Activated CD4-positive, alpha-beta memory T cell treated with anti-CD3 and anti-CD28 coated beads, Interleukin-2, amount 10 ng/mL, durations not matched to agents 7 days and 5 days (primary cell): ENCODE results near the gene AHRR. TPM values are rescaled to one million over a fixed set of nuclear protein-coding genes. Genes with fewer than 3 reads are reported as not detected.

ENCODE experiments used
- CTCF ChIA-PET: fragments of 350-600 bp; sonication (Branson Sonifier 250); formaldehyde crosslinking; loops from one replicate; lab custom pipeline; 2021; ENCODE audit warnings: antibody characterized with exemption, inconsistent platforms; lab: Charles Lee
- POLR2A ChIA-PET: fragments of 350-600 bp; sonication (Branson Sonifier 250); formaldehyde crosslinking; loops from one replicate; lab custom pipeline; 2021; ENCODE audit warnings: antibody characterized with exemption; lab: Charles Lee
- DNase-seq: peaks from one replicate; pipeline ENCODE4 v3.0.0-alpha.2; 2020
- H3K27ac Mint-ChIP-seq: one replicate; pipeline ENCODE4 v1.8.0; 2021; ENCODE audit warnings: mild to moderate bottlenecking, mixed read lengths
- H3K27me3 Mint-ChIP-seq: one replicate; pipeline ENCODE4 v1.8.0; 2021; ENCODE audit warnings: mixed read lengths
- H3K36me3 Mint-ChIP-seq: one replicate; pipeline ENCODE4 v1.8.0; 2021; ENCODE audit warnings: low read depth, mixed read lengths
- H3K4me1 Mint-ChIP-seq: one replicate; pipeline ENCODE4 v1.8.0; 2021; ENCODE audit warnings: mixed read lengths
- H3K4me3 Mint-ChIP-seq: one replicate; pipeline ENCODE4 v1.8.0; 2021; ENCODE audit warnings: mild to moderate bottlenecking, mixed read lengths
- H3K9me3 Mint-ChIP-seq: one replicate; pipeline ENCODE4 v1.8.0; 2021; ENCODE audit warnings: mixed read lengths
- total RNA-seq, 2 experiments: library from RNA; stranded (reverse); gene quantifications; one replicate each; pipeline ENCODE4 v1.2.3, GENCODE V29; 2021

AHRR gene
- total RNA-seq, 2 experiments from 2014 or later, result 23.6 to 24.6 TPM

- peak overlapping the region; percentile 29 for H3K27ac Mint-ChIP-seq
- peak overlapping the region; percentile 97 for H3K4me3 Mint-ChIP-seq
- POLR2A ChIA-PET, result interaction anchor here (0.8 to 1.0 kb wide), 3 partner anchors 11 to 121 kb away, joined by 3 to 6 read pairs (median 4); partner anchors contain the start of gene AHRR
- no peak for DNase-seq
- H3K9me3 Mint-ChIP-seq, result no peaks in the 10 kb centered on the region
- CTCF ChIA-PET, result interaction anchor here (0.9 kb wide), 1 partner anchor 10 kb away, joined by 3 read pairs; no protein-coding TSS in a partner anchor
- H3K27me3 Mint-ChIP-seq, result no peaks in the 10 kb centered on the region
- peaks cover 32% of the 10 kb centered on the region for H3K4me1 Mint-ChIP-seq
- peaks cover 19% of the 10 kb centered on the region for H3K36me3 Mint-ChIP-seq
Observed at GRCh38 chr5:441996-442334, 120.5 kb downstream of the AHRR start.

- CTCF ChIA-PET, result interaction anchor here (0.9 kb wide), 1 partner anchor 11 kb away, joined by 3 read pairs; no protein-coding TSS in a partner anchor
- peaks cover 25% of the 10 kb centered on the region for H3K36me3 Mint-ChIP-seq
Observed at GRCh38 chr5:442335-443238, 121.1 kb downstream of the AHRR start, which contains the start of gene EXOC3. EXOC3 (plus strand) TSS chr5:443176; CDS start chr5:446206, 3,030 bp downstream.

GRCh38 chr5:443239-444151, 122.0 kb downstream of the AHRR start:
- Mint-ChIP-seq H3K27ac (peak overlapping the region; percentile 71), H3K4me1 (peaks cover 33% of the 10 kb centered on the region), H3K9me3 (no peaks in the 10 kb centered on the region), H3K36me3 (peaks cover 33% of the 10 kb centered on the region), H3K4me3 (peak overlapping the region; percentile 97), H3K27me3 (no peaks in the 10 kb centered on the region)
- ChIA-PET POLR2A (interaction anchor here (1.0 to 1.4 kb wide), 6 partner anchors 22 to 101 kb away, joined by 3 to 5 read pairs (median 3); no protein-coding TSS in a partner anchor), CTCF (no interaction called here)
- peak; percentile 38 for DNase-seq

More at GRCh38 chr5:442335-443238, 121.1 kb downstream of the AHRR start, which contains the start of gene EXOC3:
- POLR2A ChIA-PET, result interaction anchor here (0.6 to 1.4 kb wide), 8 partner anchors 23 to 121 kb away, joined by 3 to 6 read pairs (median 3); partner anchors contain the start of gene AHRR
- Mint-ChIP-seq H3K4me1 (peaks cover 33% of the 10 kb centered on the region), H3K4me3 (peak within 1 kb of the TSS; percentile 97), H3K9me3 (no peaks in the 10 kb centered on the region), H3K27me3 (no peaks in the 10 kb centered on the region), H3K27ac (peak within 1 kb of the TSS; percentile 89)
- peak; percentile 80 for DNase-seq

GRCh38 chr5:444226-444625, 122.7 kb downstream of the AHRR start:
- no peak for DNase-seq
- Mint-ChIP-seq H3K27me3 (no peaks in the 10 kb centered on the region), H3K9me3 (no peaks in the 10 kb centered on the region), H3K36me3 (peaks cover 40% of the 10 kb centered on the region), H3K4me3 (peak overlapping the region; percentile 97), H3K27ac (peak overlapping the region; percentile 71), H3K4me1 (peaks cover 33% of the 10 kb centered on the region)
- ChIA-PET CTCF (interaction anchor here (3.5 kb wide), 1 partner anchor 29 kb away, joined by 11 read pairs; no protein-coding TSS in a partner anchor), POLR2A (interaction anchor here (1.4 kb wide), 1 partner anchor 22 kb away, joined by 3 read pairs; no protein-coding TSS in a partner anchor)

GRCh38 chr5:445591-445990, 124.1 kb downstream of the AHRR start:
- CTCF ChIA-PET, result interaction anchor here (1.0 to 3.5 kb wide), 7 partner anchors 10 to 257 kb away, joined by 3 to 11 read pairs (median 6); partner anchors contain the start of gene PDCD6
- POLR2A ChIA-PET, result interaction anchor here (1.5 to 2.4 kb wide), 2 partner anchors 18 to 27 kb away, joined by 4 to 6 read pairs; no protein-coding TSS in a partner anchor
- H3K36me3 Mint-ChIP-seq, result peaks cover 54% of the 10 kb centered on the region
- H3K27me3 Mint-ChIP-seq, result no peaks in the 10 kb centered on the region
- H3K4me3 Mint-ChIP-seq, result no peak overlapping the region
- H3K27ac Mint-ChIP-seq, result no peak overlapping the region
- H3K4me1 Mint-ChIP-seq, result peaks cover 33% of the 10 kb centered on the region
- no peaks in the 10 kb centered on the region for H3K9me3 Mint-ChIP-seq
- no peak for DNase-seq

GRCh38 chr5:446066-446882, 124.8 kb downstream of the AHRR start:
- CTCF ChIA-PET, result interaction anchor here (0.6 to 3.5 kb wide), 24 partner anchors 8 to 258 kb away, joined by 3 to 14 read pairs (median 4); partner anchors contain the start of gene PDCD6
- H3K27ac Mint-ChIP-seq, result no peak overlapping the region
- POLR2A ChIA-PET, result interaction anchor here (0.7 to 2.4 kb wide), 6 partner anchors 11 to 166 kb away, joined by 3 to 6 read pairs (median 3); partner anchors contain the start of gene CEP72
- DNase-seq, result no peak
- peaks cover 60% of the 10 kb centered on the region for H3K36me3 Mint-ChIP-seq
- H3K9me3 Mint-ChIP-seq, result no peaks in the 10 kb centered on the region
- H3K4me1 Mint-ChIP-seq, result peaks cover 33% of the 10 kb centered on the region
- H3K4me3 Mint-ChIP-seq, result no peak overlapping the region
- H3K27me3 Mint-ChIP-seq, result no peaks in the 10 kb centered on the region

GRCh38 chr5:446883-447263, 125.4 kb downstream of the AHRR start:
- H3K27ac Mint-ChIP-seq, result no peak overlapping the region
- H3K27me3 Mint-ChIP-seq, result no peaks in the 10 kb centered on the region
- H3K9me3 Mint-ChIP-seq, result peaks cover 5% of the 10 kb centered on the region
- peaks cover 66% of the 10 kb centered on the region for H3K36me3 Mint-ChIP-seq
- CTCF ChIA-PET, result interaction anchor here (0.8 to 3.5 kb wide), 21 partner anchors 9 to 258 kb away, joined by 3 to 14 read pairs (median 4); no protein-coding TSS in a partner anchor
- H3K4me1 Mint-ChIP-seq, result peaks cover 30% of the 10 kb centered on the region
- no peak for DNase-seq
- no peak overlapping the region for H3K4me3 Mint-ChIP-seq
- POLR2A ChIA-PET, result interaction anchor here (1.0 to 2.4 kb wide), 5 partner anchors 10 to 165 kb away, joined by 3 to 6 read pairs (median 3); partner anchors contain the start of gene CEP72

- DNase-seq, result no peak
- POLR2A ChIA-PET, result interaction anchor here (1.2 to 2.4 kb wide), 3 partner anchors 9 to 25 kb away, joined by 3 to 6 read pairs (median 4); no protein-coding TSS in a partner anchor
- Mint-ChIP-seq H3K27ac (no peak overlapping the region), H3K4me3 (no peak overlapping the region), H3K9me3 (peaks cover 11% of the 10 kb centered on the region), H3K4me1 (peaks cover 30% of the 10 kb centered on the region), H3K36me3 (peaks cover 70% of the 10 kb centered on the region), H3K27me3 (no peaks in the 10 kb centered on the region)
- CTCF ChIA-PET, result interaction anchor here (0.8 to 3.5 kb wide), 17 partner anchors 10 to 259 kb away, joined by 3 to 14 read pairs (median 4); no protein-coding TSS in a partner anchor
Observed at GRCh38 chr5:447501-447900, 126.0 kb downstream of the AHRR start.

- Mint-ChIP-seq H3K4me3 (no peak overlapping the region), H3K4me1 (peaks cover 35% of the 10 kb centered on the region), H3K27me3 (no peaks in the 10 kb centered on the region), H3K36me3 (peaks cover 75% of the 10 kb centered on the region), H3K27ac (no peak overlapping the region), H3K9me3 (peaks cover 15% of the 10 kb centered on the region)
- ChIA-PET CTCF (interaction anchor here (0.5 to 1.7 kb wide), 5 partner anchors 22 to 177 kb away, joined by 3 to 6 read pairs (median 3); no protein-coding TSS in a partner anchor), POLR2A (no interaction called here)
- DNase-seq, result no peak
Observed at GRCh38 chr5:448061-448765, 126.7 kb downstream of the AHRR start.

- peaks cover 80% of the 10 kb centered on the region for H3K36me3 Mint-ChIP-seq
- ChIA-PET POLR2A (no interaction called here), CTCF (interaction anchor here (0.5 to 1.7 kb wide), 4 partner anchors 23 to 178 kb away, joined by 3 to 6 read pairs (median 4); no protein-coding TSS in a partner anchor)
- no peaks in the 10 kb centered on the region for H3K27me3 Mint-ChIP-seq
- peaks cover 15% of the 10 kb centered on the region for H3K9me3 Mint-ChIP-seq
- no peak overlapping the region for H3K4me3 Mint-ChIP-seq
- H3K27ac Mint-ChIP-seq, result no peak overlapping the region
- H3K4me1 Mint-ChIP-seq, result peaks cover 38% of the 10 kb centered on the region
- no peak for DNase-seq
Observed at GRCh38 chr5:448766-449090, 127.2 kb downstream of the AHRR start.
